ENCODE data around the gene NGFR.

- TF ChIP-seq, protein P1, sequence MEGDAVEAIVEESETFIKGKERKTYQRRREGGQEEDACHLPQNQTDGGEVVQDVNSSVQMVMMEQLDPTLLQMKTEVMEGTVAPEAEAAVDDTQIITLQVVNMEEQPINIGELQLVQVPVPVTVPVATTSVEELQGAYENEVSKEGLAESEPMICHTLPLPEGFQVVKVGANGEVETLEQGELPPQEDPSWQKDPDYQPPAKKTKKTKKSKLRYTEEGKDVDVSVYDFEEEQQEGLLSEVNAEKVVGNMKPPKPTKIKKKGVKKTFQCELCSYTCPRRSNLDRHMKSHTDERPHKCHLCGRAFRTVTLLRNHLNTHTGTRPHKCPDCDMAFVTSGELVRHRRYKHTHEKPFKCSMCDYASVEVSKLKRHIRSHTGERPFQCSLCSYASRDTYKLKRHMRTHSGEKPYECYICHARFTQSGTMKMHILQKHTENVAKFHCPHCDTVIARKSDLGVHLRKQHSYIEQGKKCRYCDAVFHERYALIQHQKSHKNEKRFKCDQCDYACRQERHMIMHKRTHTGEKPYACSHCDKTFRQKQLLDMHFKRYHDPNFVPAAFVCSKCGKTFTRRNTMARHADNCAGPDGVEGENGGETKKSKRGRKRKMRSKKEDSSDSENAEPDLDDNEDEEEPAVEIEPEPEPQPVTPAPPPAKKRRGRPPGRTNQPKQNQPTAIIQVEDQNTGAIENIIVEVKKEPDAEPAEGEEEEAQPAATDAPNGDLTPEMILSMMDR (IDR thresholded peaks at IDR 0.05) = no peak
- no peak for TF ChIP-seq POLR2A (IDR thresholded peaks at IDR 0.05)
Measured at GRCh38 chr17:49494399-49494985, 601 bp upstream of the NGFR start.

Data from lower leg skin (tissue), 3 donors.